Middle frontal gyrus (tissue), 1 donor: ENCODE data around the gene KCNB1.

Source experiments
- DNase-seq: peaks from one replicate; pipeline ENCODE4 v3.0.0-alpha.2; 2015; ENCODE audit warnings: low spot score; ENCODE audit errors: extremely low spot score

The KCNB1 gene

DNA sequence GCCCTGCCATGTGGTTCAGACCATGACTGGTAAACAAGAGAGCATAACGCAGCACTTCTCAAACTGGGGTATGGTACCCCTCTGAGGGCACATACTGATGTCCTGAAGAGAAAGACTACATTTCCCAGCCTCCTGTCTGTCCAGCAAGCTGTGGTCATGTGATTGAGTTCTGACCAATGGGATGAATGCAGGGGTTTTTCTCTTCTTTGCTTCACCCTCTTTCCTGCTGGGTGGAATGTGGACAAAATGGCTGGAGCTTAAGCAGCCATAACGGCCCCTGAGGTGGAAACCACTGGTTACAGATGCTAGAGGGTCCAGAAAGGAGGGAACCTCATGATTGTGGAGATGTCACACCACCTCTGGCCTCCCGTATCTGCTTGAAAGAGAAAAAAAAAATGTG is 19.4 kb upstream of the KCNB1 start:
- no peak for DNase-seq

DNA sequence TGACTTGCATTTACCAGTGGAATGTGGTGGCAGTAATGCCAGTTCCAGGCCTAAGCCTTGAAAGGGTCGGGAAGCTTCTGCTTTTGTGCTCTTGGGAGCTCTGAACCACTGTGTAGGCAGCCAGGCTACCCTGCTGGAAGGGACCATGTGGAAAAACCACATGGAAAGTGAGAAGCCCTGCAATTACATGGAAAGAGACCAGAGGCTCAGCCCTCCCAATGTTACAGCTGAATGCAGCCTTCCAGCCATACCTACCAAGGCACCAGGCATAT is 14.9 kb upstream of the KCNB1 start:
- no peak for DNase-seq

DNA sequence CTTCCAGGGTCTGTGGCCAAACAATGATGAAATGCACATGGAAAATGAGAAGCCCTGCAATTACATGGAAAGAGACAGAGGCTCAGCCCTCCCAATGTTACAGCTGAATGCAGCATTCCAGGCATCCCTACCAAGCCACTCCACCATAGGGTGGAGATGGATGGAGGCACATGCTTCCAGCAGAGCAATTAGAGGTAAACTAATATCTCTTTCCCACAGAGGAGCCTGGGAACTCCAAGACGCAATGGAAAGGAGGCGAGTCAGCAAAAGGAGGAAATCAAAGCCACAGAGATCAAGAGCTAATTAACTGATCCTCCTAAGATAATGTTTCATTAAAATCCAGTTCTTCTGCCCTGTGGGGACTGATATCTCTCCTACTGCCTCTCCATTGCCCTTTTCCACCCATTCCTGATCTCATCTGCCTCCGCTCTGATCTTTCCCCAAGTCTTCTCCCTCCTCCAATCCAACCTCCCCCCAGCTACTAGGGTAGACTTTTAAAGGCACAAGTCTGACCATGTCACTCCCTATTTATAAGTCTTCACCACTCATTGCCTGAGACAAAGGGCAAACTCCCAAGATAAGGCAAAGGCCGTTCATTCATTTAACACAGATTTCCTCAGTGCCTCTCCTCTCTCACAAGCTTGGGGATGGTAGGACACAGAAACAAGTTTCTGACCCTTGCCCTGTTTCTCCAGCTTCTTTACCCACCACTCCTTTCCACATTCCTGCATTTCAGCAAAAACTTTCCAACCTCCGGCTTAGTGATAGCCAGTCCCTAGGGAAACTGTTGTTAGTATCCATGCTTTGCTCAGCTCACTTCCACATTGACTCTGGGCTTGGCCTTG is 14.3 kb upstream of the KCNB1 start:
- no peak for DNase-seq

DNA sequence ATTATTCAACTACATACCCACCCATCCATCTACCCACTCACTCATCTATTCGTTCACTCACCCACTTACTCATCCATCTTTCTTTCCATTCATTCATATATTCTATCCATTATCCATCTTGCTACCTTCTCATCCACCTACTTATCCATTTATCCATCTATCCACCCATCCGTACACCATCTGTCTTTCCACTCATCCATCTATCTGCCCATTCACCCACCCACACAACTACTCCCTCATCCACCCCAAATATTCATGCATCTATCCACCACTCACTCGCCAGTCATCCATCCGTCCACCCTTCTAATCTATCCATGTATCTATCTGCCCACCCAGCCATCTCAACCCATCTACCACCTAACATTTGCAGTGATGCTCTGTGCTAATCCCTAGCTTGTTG is 13.6 kb upstream of the KCNB1 start:
- DNase-seq: no peak

GRCh38 chr20:49490689-49491088 is 8.2 kb upstream of the KCNB1 start:
- DNase-seq: no peak

- no peak for DNase-seq
Observed at GRCh38 chr20:49489688-49490087, 7.2 kb upstream of the KCNB1 start.

DNA sequence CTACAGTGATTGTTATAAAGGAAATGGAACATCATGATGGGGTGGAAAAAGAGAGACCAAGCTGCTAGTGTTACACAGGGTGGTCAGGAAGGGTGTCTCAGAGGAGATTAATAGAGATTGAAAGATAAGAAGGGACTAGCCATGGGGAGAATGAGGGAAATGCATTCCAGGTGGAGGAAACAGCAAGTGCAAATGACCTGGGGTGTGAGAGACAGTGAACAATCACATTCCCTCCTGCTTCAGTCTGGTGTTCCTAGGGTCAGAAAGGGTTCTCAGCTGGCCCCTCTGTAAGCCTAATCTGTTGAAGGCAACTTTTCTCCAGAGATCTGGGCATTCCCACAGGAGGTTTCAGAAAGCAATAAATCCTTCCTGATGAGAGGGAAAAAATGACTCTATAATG is 3.6 kb upstream of the KCNB1 start:
- no peak for DNase-seq

DNA sequence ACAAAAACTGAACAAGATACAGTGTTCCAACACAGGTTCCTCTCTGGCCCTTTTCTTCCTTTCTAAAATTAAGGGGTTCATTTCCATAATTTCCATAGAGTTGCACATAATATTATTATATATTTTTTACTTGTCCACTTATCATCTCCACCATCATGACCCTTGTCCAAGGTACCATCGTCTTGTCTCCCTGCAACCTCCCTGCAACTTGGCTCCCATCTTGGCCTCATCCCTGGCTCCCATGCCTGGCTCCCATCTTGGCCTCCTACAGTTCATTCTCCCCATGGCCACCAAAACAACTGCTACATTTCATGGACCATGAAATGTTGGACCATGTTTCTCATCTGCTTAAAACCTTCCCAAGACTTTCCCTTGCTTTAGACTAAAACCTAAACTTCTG is 3.1 kb upstream of the KCNB1 start:
- no peak for DNase-seq

GRCh38 chr20:49484180-49485140 is 2.0 kb upstream of the KCNB1 start:
- DNase-seq: peak; percentile 75

GRCh38 chr20:49483696-49484123 is 1.2 kb upstream of the KCNB1 start:
- no peak for DNase-seq

DNA sequence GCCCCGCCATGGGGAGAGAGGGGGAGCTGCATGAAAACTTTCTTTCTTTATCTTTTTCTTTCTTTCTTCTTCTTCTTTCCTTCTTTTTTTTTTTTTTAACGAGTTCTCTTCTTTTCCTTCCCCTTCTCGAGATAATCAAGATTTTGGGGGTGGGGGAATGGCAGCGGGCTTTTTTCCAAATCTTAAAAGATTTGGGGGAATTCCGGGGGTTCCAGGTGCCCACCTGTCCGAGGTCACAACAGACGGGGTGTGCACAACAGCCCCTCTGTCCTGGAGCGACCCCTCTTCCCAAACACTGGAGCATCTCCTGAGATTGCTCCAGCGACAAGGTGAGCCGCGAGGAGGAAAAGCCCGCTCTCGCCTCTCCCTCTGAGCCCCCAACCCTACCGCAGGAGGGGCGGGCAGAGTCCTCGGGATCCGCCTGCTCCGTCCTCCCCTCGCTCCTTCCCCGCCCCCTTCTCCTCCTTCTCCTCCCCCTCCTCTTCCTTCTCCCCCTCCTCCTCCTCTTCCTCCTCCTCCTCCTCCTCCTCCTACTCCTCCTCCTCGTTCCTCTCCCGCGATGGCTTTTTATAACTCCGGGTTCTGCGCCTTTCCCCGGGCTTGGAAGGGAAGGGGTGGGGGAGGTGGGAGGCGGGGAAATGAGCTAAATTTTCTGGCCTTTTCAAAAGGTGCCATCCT is 689 bp upstream of the KCNB1 start:
- no peak for DNase-seq

- DNase-seq: no peak
Observed at GRCh38 chr20:49482173-49482572, 295 bp downstream of the KCNB1 start.

- DNase-seq: no peak
Observed at GRCh38 chr20:49481116-49481515, 1.4 kb downstream of the KCNB1 start.

DNA sequence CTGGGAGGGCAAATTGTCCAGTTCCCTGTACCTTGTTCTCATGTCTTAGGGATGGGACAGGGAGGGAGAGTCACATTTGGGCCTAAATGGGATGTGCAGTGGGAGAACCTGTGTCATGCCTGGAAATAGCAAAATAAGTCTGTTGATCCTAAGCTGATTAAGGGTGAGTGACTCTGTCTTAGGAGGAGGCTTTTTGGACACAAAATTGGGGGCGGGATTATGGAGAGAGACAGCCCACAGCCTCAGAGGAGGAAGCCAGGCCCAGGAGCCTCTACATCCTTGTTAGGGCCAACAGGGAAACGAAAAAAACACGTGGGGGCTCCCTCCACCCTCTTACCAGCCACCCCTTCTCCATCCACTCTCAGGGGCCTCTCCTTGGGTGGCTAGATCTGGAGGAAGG is 2.2 kb downstream of the KCNB1 start:
- DNase-seq: no peak

- no peak for DNase-seq
Observed at GRCh38 chr20:49479785-49480184, 2.7 kb downstream of the KCNB1 start.

DNA sequence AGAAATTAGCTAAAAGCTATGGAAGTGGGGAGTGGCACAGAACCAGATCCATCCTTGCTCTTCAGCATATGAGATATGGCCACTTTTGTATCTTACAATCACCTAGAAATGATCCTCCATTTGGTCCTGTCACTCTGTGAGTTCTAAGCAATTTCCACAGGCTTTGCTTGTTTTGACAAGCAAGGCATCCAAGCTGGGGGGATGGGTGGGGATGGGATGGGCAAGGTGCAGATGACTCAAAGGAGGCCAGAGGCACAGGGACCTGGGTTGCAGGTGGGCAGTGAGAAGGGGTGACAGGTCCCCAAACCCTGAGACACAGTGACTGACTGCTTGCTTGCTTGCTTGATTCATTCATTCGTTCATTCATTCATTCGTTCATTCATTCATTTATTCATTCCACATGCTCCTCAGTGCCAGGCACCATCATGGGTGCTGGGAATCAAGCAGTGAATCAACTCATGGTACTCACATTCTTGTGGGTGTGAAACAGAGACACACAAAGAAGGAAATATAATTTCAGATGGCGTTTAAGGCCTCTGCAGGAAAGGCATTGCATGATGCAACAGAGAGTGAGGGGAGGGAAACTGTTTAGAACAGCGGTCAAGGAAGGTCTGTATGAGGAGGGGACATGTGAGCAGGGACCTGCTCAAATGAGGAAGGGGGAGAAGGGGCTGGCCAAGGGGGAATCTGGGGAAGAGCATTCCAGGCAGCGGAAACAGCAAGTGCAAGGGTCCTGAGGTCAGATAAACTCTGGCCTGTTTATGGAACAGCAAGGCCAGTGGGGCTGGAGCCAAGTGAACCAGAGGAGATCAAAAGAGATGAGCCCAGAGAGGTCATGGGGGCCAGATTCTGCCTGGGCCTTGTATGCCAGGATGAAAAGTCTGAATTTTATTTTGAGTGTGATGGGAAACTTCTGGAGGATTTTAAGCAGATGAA is 3.4 kb downstream of the KCNB1 start:
- no peak for DNase-seq

GRCh38 chr20:49478266-49478665 is 4.2 kb downstream of the KCNB1 start:
- no peak for DNase-seq

GRCh38 chr20:49477200-49477599 is 5.3 kb downstream of the KCNB1 start:
- no peak for DNase-seq

GRCh38 chr20:49476016-49476355 is 6.5 kb downstream of the KCNB1 start:
- no peak for DNase-seq

DNA sequence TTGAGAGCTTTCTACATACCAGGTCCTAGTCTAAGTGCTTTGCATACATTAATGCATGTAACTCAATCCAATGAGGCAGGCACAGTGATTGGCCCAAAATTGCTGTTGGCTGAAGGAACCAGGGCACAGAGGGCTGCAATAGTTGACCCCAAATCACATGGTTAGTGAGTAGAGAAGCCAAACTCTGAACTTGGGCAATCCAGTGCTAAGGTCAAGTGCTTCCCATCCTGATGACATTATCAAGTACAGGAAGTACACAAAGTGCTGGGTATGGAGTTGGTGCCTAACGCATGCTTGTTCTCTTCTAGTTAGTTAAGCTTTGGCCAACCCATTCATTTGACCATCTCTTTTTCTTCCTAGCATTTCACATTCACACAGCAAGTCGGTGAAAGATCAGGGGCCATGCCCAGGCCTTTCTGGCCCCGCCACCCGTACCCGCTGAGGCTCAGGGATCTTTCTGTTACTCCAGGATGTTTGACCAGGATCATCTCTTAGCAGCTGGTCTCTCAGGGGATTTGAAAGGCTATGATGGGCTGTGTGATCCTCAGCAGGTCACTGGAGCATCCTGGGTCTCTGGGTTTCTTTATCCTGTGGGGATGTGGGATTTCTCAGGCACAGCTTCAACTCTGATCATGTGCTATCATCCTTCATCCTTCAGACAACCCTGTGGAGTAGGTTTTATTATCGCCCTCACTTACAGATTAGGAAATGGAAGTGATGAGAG is 7.0 kb downstream of the KCNB1 start:
- DNase-seq: no peak
